HL-60 (cell line): Measurements from ENCODE around the gene HLA-DMA.

ENCODE experiments used
- CTCF ChIP-seq: IDR thresholded peaks from one replicate; pipeline ENCODE4 v1.5.1; 2011; ENCODE audit warnings: low read length, control low read depth, inconsistent platforms; ENCODE audit not compliant: insufficient read depth
- GABPA ChIP-seq: IDR thresholded peaks from 2 replicates; pipeline ENCODE4 v1.6.1; 2012; ENCODE audit warnings: low read depth

- TF ChIP-seq GABPA, result no peak
- TF ChIP-seq CTCF, result no peak
Measured at GRCh38 chr6:32983493-32983848, 30.6 kb upstream of the HLA-DMA start.
